ENCODE results near the gene SHB.

Gene SHB

GRCh38 chr9:37994639-37995347 lies 74.2 kb downstream of the SHB start:
- H3K4me3 ChIP-seq (ENCODE audit: low read depth, low read length): no peak overlapping the region
- peaks cover 2% of the 10 kb centered on the region for H3K4me1 ChIP-seq
- H3K27ac ChIP-seq: no peak overlapping the region
- H2AFZ ChIP-seq: no peak overlapping the region
- H3K27me3 ChIP-seq (ENCODE audit: control insufficient read depth, insufficient read depth, low read length): no peaks in the 10 kb centered on the region
- no peak overlapping the region for H3K9ac ChIP-seq
- no peaks in the 10 kb centered on the region for H3K9me3 ChIP-seq (ENCODE audit: control insufficient read depth, low read length)
- TF ChIP-seq CTCF (IDR thresholded peaks at IDR 0.05): no peak
- H3K79me2 ChIP-seq: peaks cover 7% of the 10 kb centered on the region
- no peaks in the 10 kb centered on the region for H3K36me3 ChIP-seq (ENCODE audit: control insufficient read depth, insufficient read depth, low read length)
- no peak overlapping the region for H3K4me2 ChIP-seq (ENCODE audit: low read length)

DNA sequence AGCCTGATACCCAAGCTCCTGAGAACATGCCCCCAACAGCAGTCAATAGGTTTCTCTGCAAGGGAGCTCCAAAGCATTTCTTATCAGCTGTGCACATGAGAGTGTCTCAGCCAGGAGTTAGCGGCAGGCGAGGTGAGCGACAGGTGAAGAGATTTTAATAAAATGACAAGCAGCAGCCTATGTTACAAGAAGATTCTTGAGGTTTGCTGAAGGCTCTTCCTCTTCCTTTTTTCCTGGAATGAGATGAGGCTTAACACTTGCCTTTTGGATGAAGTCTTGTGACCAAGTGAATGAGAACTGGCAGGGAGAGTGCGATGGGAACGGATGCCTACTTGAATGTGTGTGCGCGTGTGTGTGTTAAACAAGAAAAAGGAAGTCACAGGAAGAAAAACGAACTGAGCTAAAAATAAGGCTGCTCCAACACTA lies 76.1 kb downstream of the SHB start:
- Histone ChIP-seq H3K4me2 (ENCODE audit: low read length) (no peak overlapping the region), H3K9ac (no peak overlapping the region), H3K79me2 (peaks cover 7% of the 10 kb centered on the region), H3K4me3 (ENCODE audit: low read depth, low read length) (no peak overlapping the region), H2AFZ (no peak overlapping the region), H3K4me1 (peaks cover 2% of the 10 kb centered on the region), H3K9me3 (ENCODE audit: control insufficient read depth, low read length) (no peaks in the 10 kb centered on the region), H3K27ac (no peak overlapping the region), H3K36me3 (ENCODE audit: control insufficient read depth, insufficient read depth, low read length) (no peaks in the 10 kb centered on the region), H3K27me3 (ENCODE audit: control insufficient read depth, insufficient read depth, low read length) (no peaks in the 10 kb centered on the region)
- no peak for TF ChIP-seq CTCF (IDR thresholded peaks at IDR 0.05)

GRCh38 chr9:37990404-37991015 lies 78.5 kb downstream of the SHB start:
- Histone ChIP-seq H3K27ac (no peak overlapping the region), H3K4me1 (peaks cover 2% of the 10 kb centered on the region), H3K79me2 (peaks cover 7% of the 10 kb centered on the region), H3K4me3 (ENCODE audit: low read depth, low read length) (no peak overlapping the region), H3K9me3 (ENCODE audit: control insufficient read depth, low read length) (no peaks in the 10 kb centered on the region), H3K27me3 (ENCODE audit: control insufficient read depth, insufficient read depth, low read length) (no peaks in the 10 kb centered on the region), H3K36me3 (ENCODE audit: control insufficient read depth, insufficient read depth, low read length) (no peaks in the 10 kb centered on the region), H3K4me2 (ENCODE audit: low read length) (no peak overlapping the region), H3K9ac (no peak overlapping the region), H2AFZ (no peak overlapping the region)
- TF ChIP-seq CTCF (IDR thresholded peaks at IDR 0.05): no peak

DNA sequence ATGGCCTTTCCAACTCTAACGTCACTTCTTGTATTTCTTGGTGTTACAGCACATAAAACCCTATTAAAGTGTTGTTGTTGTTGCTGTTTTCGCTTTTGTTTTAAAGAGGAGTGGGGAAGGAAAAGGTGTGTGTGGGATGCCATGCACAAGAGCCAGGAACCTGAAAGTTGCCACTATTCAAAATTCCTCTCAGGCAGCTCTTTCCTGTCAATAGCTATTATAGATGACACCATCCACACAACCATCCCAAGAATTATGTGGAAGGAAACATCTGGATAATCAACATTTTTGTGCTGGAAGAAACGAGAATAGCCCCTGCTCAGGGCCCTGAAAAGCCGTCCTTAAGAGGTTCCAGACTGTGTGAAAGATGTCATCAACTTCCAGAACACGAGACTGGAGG lies 79.3 kb downstream of the SHB start:
- Histone ChIP-seq H3K9me3 (ENCODE audit: control insufficient read depth, low read length) (no peaks in the 10 kb centered on the region), H3K79me2 (peaks cover 7% of the 10 kb centered on the region), H3K4me3 (ENCODE audit: low read depth, low read length) (no peak overlapping the region), H3K36me3 (ENCODE audit: control insufficient read depth, insufficient read depth, low read length) (no peaks in the 10 kb centered on the region), H3K27ac (no peak overlapping the region), H3K9ac (no peak overlapping the region), H3K27me3 (ENCODE audit: control insufficient read depth, insufficient read depth, low read length) (no peaks in the 10 kb centered on the region), H3K4me1 (no peaks in the 10 kb centered on the region), H2AFZ (no peak overlapping the region), H3K4me2 (ENCODE audit: low read length) (no peak overlapping the region)
- no peak for TF ChIP-seq CTCF (IDR thresholded peaks at IDR 0.05)

DNA sequence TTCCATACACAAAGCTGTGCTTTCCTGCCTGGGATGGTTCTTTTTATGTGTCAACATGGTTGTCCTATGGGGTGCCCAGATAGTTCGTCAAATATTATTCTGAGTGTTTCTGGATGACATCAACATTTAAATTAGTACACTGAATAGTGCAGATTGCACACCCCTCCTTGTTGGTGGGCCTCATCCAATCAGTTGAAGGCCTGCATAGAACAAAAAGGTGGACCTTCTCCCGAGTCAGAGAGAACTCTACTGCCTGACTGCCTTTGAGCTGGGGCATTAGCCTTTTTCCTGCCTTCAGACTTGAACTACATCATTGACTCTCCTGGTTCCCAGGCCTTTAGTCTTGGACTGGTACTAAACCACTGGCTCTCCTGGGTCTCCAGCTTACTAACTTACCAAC lies 80.4 kb downstream of the SHB start:
- Histone ChIP-seq H3K9me3 (ENCODE audit: control insufficient read depth, low read length) (no peaks in the 10 kb centered on the region), H3K27ac (no peak overlapping the region), H3K27me3 (ENCODE audit: control insufficient read depth, insufficient read depth, low read length) (no peaks in the 10 kb centered on the region), H3K9ac (no peak overlapping the region), H3K4me3 (ENCODE audit: low read depth, low read length) (no peak overlapping the region), H2AFZ (no peak overlapping the region), H3K4me1 (no peaks in the 10 kb centered on the region), H3K36me3 (ENCODE audit: control insufficient read depth, insufficient read depth, low read length) (no peaks in the 10 kb centered on the region), H3K4me2 (ENCODE audit: low read length) (no peak overlapping the region), H3K79me2 (peaks cover 7% of the 10 kb centered on the region)
- no peak for TF ChIP-seq CTCF (IDR thresholded peaks at IDR 0.05)

Data from parathyroid adenoma (tissue), 2 donors.